Measurements from ENCODE around the gene CSTB.
A peak's percentile ranks its signal among the peaks of the same experiment; 100 is the strongest.

The CSTB gene

GRCh38 chr21:43775190-43775589 lies 918 bp downstream of the CSTB start:
- DNase-seq: no peak
- Mint-ChIP-seq H3K9me3 (no peaks in the 10 kb centered on the region), H3K27me3 (ENCODE audit: low read depth, poor library complexity) (peaks cover 9% of the 10 kb centered on the region), H3K4me3 (peak overlapping the region; percentile 89), H3K4me1 (peaks cover 51% of the 10 kb centered on the region), H3K36me3 (ENCODE audit: low read depth) (peaks cover 19% of the 10 kb centered on the region), H3K27ac (no peak overlapping the region)
- TF ChIP-seq CTCF (IDR thresholded peaks at IDR 0.05): no peak

GRCh38 chr21:43774163-43774562 lies 1.9 kb downstream of the CSTB start:
- no peak overlapping the region for H3K27ac Mint-ChIP-seq
- no peaks in the 10 kb centered on the region for H3K9me3 Mint-ChIP-seq
- TF ChIP-seq CTCF (IDR thresholded peaks at IDR 0.05): no peak
- H3K4me1 Mint-ChIP-seq: peaks cover 52% of the 10 kb centered on the region
- H3K4me3 Mint-ChIP-seq: peak overlapping the region; percentile 62
- H3K36me3 Mint-ChIP-seq (ENCODE audit: low read depth): peaks cover 19% of the 10 kb centered on the region
- DNase-seq: no peak
- peaks cover 7% of the 10 kb centered on the region for H3K27me3 Mint-ChIP-seq (ENCODE audit: low read depth, poor library complexity)

- peaks cover under 1% of the 10 kb centered on the region for H3K27me3 Mint-ChIP-seq (ENCODE audit: low read depth, poor library complexity)
- DNase-seq: no peak
- H3K4me3 Mint-ChIP-seq: no peak overlapping the region
- no peak for TF ChIP-seq CTCF (IDR thresholded peaks at IDR 0.05)
- peaks cover 19% of the 10 kb centered on the region for H3K36me3 Mint-ChIP-seq (ENCODE audit: low read depth)
- H3K9me3 Mint-ChIP-seq: no peaks in the 10 kb centered on the region
- H3K27ac Mint-ChIP-seq: no peak overlapping the region
- peaks cover 59% of the 10 kb centered on the region for H3K4me1 Mint-ChIP-seq
These were observed 3.7 kb downstream of the CSTB start for GRCh38 chr21:43772425-43772821.

- Mint-ChIP-seq H3K36me3 (ENCODE audit: low read depth) (peaks cover 19% of the 10 kb centered on the region), H3K4me1 (peaks cover 65% of the 10 kb centered on the region), H3K9me3 (no peaks in the 10 kb centered on the region), H3K27me3 (ENCODE audit: low read depth, poor library complexity) (no peaks in the 10 kb centered on the region), H3K27ac (no peak overlapping the region), H3K4me3 (no peak overlapping the region)
- TF ChIP-seq CTCF (IDR thresholded peaks at IDR 0.05): no peak
- DNase-seq: no peak
These were observed 4.2 kb downstream of the CSTB start for GRCh38 chr21:43771698-43772424.

GRCh38 chr21:43771199-43771675 lies 4.9 kb downstream of the CSTB start:
- no peak for TF ChIP-seq CTCF (IDR thresholded peaks at IDR 0.05)

More at GRCh38 chr21:43771199-43771675, 4.9 kb downstream of the CSTB start:
- Mint-ChIP-seq H3K36me3 (ENCODE audit: low read depth) (peaks cover 19% of the 10 kb centered on the region), H3K27ac (no peak overlapping the region), H3K4me1 (peaks cover 71% of the 10 kb centered on the region), H3K4me3 (no peak overlapping the region), H3K27me3 (ENCODE audit: low read depth, poor library complexity) (no peaks in the 10 kb centered on the region), H3K9me3 (no peaks in the 10 kb centered on the region)
- DNase-seq: no peak
